Panc1 (cell line): ENCODE results near the gene MAP3K3. TPM values are rescaled to one million over a fixed set of nuclear protein-coding genes. Genes with fewer than 3 reads are reported as not detected.
"Not testable (repeated sequence)": the region's sequence is repeated elsewhere in the genome, so short reads cannot be mapped to it uniquely, and the experiment has no call there.

Experiments
- ATAC-seq: fragments of 200-7000 bp; cut with Tn5 transposase; 2 replicates; pipeline ENCODE4 v1.9.1; 2020; ENCODE audit warnings: mild to moderate bottlenecking, moderate library complexity
- BruUV-seq: library from RNA; stranded (reverse); fragments of 400-500 nt; replicated peaks from 2 replicates; lab custom pipeline; 2021; lab: Mats Ljungman, UMichigan
- CTCF ChIA-PET: fragments of 300-600 bp; sonication (Branson Sonifier 250); formaldehyde crosslinking; loops from one replicate; lab custom pipeline; 2022; ENCODE audit warnings: antibody characterized with exemption; lab: Charles Lee
- POLR2A ChIA-PET: fragments of 300-600 bp; sonication (Branson Sonifier 250); formaldehyde crosslinking; loops from one replicate; lab custom pipeline; 2022; ENCODE audit warnings: antibody characterized with exemption; lab: Charles Lee
- DNase-seq: peaks from one replicate; pipeline ENCODE4 v3.0.0-alpha.2; 2010; ENCODE audit warnings: low read depth, low spot score
- H3K27ac ChIP-seq: 2 replicates; pipeline ENCODE4 v1.5.1; 2011; ENCODE audit warnings: mild to moderate bottlenecking, low read length, inconsistent platforms
- H3K27me3 ChIP-seq: fragments of 200-500 bp; sonication (Bioruptor generic); 2 replicates; pipeline ENCODE4 v1.6.0; 2014; ENCODE audit warnings: low read length, inconsistent platforms; ENCODE audit not compliant: control insufficient read depth, insufficient read depth
- H3K36me3 ChIP-seq: fragments of 200-500 bp; sonication (Bioruptor generic); 2 replicates; pipeline ENCODE4 v1.5.1; 2014; ENCODE audit warnings: inconsistent platforms, mild to moderate bottlenecking, low read length, moderate library complexity; ENCODE audit not compliant: control insufficient read depth, insufficient read depth
- H3K4me1 ChIP-seq: 2 replicates; pipeline ENCODE4 v1.5.1; 2011; ENCODE audit warnings: inconsistent platforms, mild to moderate bottlenecking, low read length, moderate library complexity; ENCODE audit not compliant: control insufficient read depth, insufficient read depth
- H3K4me3 ChIP-seq, 2 experiments: 2 replicates each; pipeline ENCODE4 v1.5.1; 2011 to 2012; ENCODE audit warnings: low read depth in 2 of 2, low read length in 2 of 2, mild to moderate bottlenecking in 2 of 2, inconsistent platforms in 1 of 2, moderate library complexity in 1 of 2
- H3K9me3 ChIP-seq: fragments of 200-500 bp; sonication (Bioruptor generic); 2 replicates; pipeline ENCODE4 v1.5.1; 2014; ENCODE audit warnings: low read depth, mild to moderate bottlenecking, inconsistent platforms, low read length, moderate library complexity; ENCODE audit not compliant: control insufficient read depth, insufficient read depth
- POLR2AphosphoS5 ChIP-seq: IDR thresholded peaks from 2 replicates; pipeline ENCODE4 v1.6.1; 2012; ENCODE audit warnings: mild to moderate bottlenecking, low read depth, low read length, moderate library complexity
- SIN3A ChIP-seq: IDR thresholded peaks from 2 replicates; pipeline ENCODE4 v1.6.1; 2012; ENCODE audit warnings: low read depth, mild to moderate bottlenecking, low read length, moderate library complexity, borderline replicate concordance; ENCODE audit not compliant: insufficient read depth
- TCF7L2 ChIP-seq: IDR thresholded peaks from 2 replicates; pipeline ENCODE4 v1.6.1; 2011; ENCODE audit warnings: mild to moderate bottlenecking, low read depth, low read length, inconsistent platforms
- in situ Hi-C: cut with HindIII; loops from 2 replicates; pipeline ENCODE4 v1.10.0; 2016; ENCODE audit warnings: low sequenced_read_pairs, low pct_unique_long_range_greater_than_20kb
- intact Hi-C: fragments of 100-400 bp; cut with micrococcal nuclease; formaldehyde crosslinking; loops from one replicate; pipeline ENCODE4 v1.10.0; 2022; ENCODE audit not compliant: unreplicated experiment
- total RNA-seq: library from RNA; stranded (reverse); gene quantifications from one replicate; pipeline ENCODE4 v1.2.1, GENCODE V29; 2021; ENCODE audit not compliant: unreplicated experiment
- TF ChIP-seq, protein P1 (sequence below), 2 experiments: IDR thresholded peaks; 2 replicates each; pipeline ENCODE4 v1.6.1; 2011 to 2012; ENCODE audit warnings: low read depth in 2 of 2, control low read depth in 1 of 2, low read length in 1 of 2, mild to moderate bottlenecking in 1 of 2, moderate library complexity in 1 of 2; ENCODE audit not compliant: insufficient read depth in 1 of 2
- TF ChIP-seq, protein P2 (sequence below): fragments of 450-650 bp; IDR thresholded peaks from 2 replicates; pipeline ENCODE4 v1.5.1; 2017; ENCODE audit warnings: mild to moderate bottlenecking

MAP3K3 gene
- total RNA-seq, 1 experiment from 2014 or later = 22.3 TPM

DNA sequence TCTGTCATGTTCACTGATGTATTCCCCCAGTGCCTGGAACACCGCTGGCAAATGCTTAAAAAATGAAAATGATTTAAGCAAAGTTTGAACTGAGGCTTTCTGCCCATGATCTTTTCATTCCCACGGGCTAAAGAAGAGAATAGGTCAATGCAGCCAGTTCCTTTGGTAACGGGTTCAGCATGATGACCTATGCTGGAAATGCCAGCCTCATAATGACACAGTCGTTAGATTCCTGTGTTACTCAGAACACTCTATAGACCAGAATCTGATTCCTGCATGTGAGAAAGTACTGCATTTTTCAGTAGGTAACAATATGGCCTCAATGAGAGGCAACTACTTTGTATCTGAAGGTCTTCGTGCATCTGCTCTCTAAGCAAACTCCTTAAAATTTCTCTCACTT is 96.8 kb downstream of the MAP3K3 start:
- no peak overlapping the region for H3K4me3 ChIP-seq
- POLR2A ChIA-PET = no interaction called here
- H3K27me3 ChIP-seq = no peaks in the 10 kb centered on the region
- DNase-seq = no peak
- CTCF ChIA-PET = no interaction called here
- no TSS peak for BruUV-seq
- TF ChIP-seq POLR2AphosphoS5 (no peak), TCF7L2 (no peak), SIN3A (no peak)
- TF ChIP-seq, protein P1, sequence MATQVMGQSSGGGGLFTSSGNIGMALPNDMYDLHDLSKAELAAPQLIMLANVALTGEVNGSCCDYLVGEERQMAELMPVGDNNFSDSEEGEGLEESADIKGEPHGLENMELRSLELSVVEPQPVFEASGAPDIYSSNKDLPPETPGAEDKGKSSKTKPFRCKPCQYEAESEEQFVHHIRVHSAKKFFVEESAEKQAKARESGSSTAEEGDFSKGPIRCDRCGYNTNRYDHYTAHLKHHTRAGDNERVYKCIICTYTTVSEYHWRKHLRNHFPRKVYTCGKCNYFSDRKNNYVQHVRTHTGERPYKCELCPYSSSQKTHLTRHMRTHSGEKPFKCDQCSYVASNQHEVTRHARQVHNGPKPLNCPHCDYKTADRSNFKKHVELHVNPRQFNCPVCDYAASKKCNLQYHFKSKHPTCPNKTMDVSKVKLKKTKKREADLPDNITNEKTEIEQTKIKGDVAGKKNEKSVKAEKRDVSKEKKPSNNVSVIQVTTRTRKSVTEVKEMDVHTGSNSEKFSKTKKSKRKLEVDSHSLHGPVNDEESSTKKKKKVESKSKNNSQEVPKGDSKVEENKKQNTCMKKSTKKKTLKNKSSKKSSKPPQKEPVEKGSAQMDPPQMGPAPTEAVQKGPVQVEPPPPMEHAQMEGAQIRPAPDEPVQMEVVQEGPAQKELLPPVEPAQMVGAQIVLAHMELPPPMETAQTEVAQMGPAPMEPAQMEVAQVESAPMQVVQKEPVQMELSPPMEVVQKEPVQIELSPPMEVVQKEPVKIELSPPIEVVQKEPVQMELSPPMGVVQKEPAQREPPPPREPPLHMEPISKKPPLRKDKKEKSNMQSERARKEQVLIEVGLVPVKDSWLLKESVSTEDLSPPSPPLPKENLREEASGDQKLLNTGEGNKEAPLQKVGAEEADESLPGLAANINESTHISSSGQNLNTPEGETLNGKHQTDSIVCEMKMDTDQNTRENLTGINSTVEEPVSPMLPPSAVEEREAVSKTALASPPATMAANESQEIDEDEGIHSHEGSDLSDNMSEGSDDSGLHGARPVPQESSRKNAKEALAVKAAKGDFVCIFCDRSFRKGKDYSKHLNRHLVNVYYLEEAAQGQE (IDR thresholded peaks at IDR 0.05; ENCODE audit: insufficient read depth in 1 of 2, low read depth in 2 of 2, low read length in 1 of 2) = no peak
- TF ChIP-seq, protein P2, sequence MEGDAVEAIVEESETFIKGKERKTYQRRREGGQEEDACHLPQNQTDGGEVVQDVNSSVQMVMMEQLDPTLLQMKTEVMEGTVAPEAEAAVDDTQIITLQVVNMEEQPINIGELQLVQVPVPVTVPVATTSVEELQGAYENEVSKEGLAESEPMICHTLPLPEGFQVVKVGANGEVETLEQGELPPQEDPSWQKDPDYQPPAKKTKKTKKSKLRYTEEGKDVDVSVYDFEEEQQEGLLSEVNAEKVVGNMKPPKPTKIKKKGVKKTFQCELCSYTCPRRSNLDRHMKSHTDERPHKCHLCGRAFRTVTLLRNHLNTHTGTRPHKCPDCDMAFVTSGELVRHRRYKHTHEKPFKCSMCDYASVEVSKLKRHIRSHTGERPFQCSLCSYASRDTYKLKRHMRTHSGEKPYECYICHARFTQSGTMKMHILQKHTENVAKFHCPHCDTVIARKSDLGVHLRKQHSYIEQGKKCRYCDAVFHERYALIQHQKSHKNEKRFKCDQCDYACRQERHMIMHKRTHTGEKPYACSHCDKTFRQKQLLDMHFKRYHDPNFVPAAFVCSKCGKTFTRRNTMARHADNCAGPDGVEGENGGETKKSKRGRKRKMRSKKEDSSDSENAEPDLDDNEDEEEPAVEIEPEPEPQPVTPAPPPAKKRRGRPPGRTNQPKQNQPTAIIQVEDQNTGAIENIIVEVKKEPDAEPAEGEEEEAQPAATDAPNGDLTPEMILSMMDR = no peak
- ATAC-seq = no peak
- H3K9me3 ChIP-seq = no peaks in the 10 kb centered on the region
- in situ Hi-C loops (no loop called here), intact Hi-C loops (no loop called here)
- H3K4me1 ChIP-seq = no peaks in the 10 kb centered on the region
- H3K36me3 ChIP-seq = 0 out of 2 replicates have a peak, but pooled peaks cover 2% of the 10 kb centered on the region
- no peak overlapping the region for H3K27ac ChIP-seq

DNA sequence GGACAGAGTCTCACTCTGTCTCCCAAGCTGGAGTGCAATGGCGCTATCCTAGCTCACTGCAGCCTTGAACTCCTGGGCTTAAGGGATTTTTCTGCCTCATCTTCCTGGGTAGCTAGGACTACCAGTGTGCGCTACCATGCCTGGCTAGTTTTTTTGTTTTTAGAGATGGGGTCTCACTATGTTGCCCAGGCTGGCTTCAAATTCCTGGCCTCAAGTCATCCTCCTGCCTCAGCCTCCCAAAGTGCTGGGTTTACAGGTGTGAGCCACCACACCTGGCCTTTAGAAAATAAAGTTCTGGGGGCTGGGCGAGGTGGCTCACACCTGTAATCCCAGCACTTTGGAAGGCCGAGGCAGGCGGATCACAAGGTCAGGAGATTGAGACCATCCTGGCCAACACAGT is 98.0 kb downstream of the MAP3K3 start:
- in situ Hi-C loops, H3K27ac ChIP-seq, CTCF ChIA-PET, H3K27me3 ChIP-seq, H3K9me3 ChIP-seq, intact Hi-C loops, POLR2A ChIA-PET, ATAC-seq, H3K4me3 ChIP-seq, H3K36me3 ChIP-seq, BruUV-seq, DNase-seq, H3K4me1 ChIP-seq: not testable (repeated sequence)

DNA sequence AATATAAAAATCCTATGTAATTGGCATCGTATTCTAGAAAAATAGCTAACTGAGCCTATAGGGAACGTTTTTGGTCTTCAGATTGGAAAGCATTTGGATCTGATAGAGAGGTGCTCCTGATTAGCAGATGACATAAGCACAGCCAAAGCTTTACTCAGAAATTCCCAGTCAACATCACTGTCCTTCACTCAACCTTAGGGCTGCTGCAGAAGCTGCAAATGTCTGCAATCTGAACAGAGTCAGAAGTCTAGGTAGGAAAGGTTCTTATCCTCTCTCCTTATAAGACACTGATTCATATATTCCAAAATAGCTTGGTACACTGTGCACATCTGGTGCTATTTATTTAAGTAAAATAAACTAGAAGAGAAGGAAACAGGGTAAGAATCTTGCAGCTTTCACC is 100.2 kb downstream of the MAP3K3 start:
- CTCF ChIA-PET = no interaction called here
- no peaks in the 10 kb centered on the region for H3K27me3 ChIP-seq
- intact Hi-C loops = no loop called here
- ATAC-seq (no peak), DNase-seq (no peak)
- no peaks in the 10 kb centered on the region for H3K9me3 ChIP-seq
- in situ Hi-C loops = no loop called here
- no peak overlapping the region for H3K27ac ChIP-seq
- H3K4me1 ChIP-seq = no peaks in the 10 kb centered on the region
- TF ChIP-seq TCF7L2 (no peak), SIN3A (no peak), POLR2AphosphoS5 (no peak)
- TF ChIP-seq, protein P2 = no peak
- TF ChIP-seq, protein P1 (IDR thresholded peaks at IDR 0.05; ENCODE audit: insufficient read depth in 1 of 2, low read depth in 2 of 2, low read length in 1 of 2) = no peak
- no peak overlapping the region for H3K4me3 ChIP-seq
- no TSS peak for BruUV-seq
- peaks cover 4% of the 10 kb centered on the region; the same call in 1 of the 2 replicates for H3K36me3 ChIP-seq
- POLR2A ChIA-PET = no interaction called here
